GM23338 (cell line): Measurements from ENCODE around the gene ARRB1. TPM values are rescaled to one million over a fixed set of nuclear protein-coding genes. Genes with fewer than 3 reads are reported as not detected.

Experiments
- ATAC-seq: fragments of 200-7000 bp; cut with Tn5 transposase; 3 replicates; pipeline ENCODE4 v1.9.1; 2020
- DNase-seq: peaks from one replicate; pipeline ENCODE4 v3.0.0-alpha.2; 2015; ENCODE audit warnings: low spot score
- H2AFZ ChIP-seq: fragments of 200-600 bp; sonication (generic); 2 replicates; pipeline ENCODE4 v1.8.0; 2016; ENCODE audit warnings: antibody characterized with exemption, mild to moderate bottlenecking, moderate library complexity
- H3F3A ChIP-seq: fragments of 200-600 bp; sonication (generic); replicated peaks from 2 replicates; pipeline ENCODE4 v1.8.0; 2017; ENCODE audit warnings: antibody characterized with exemption, mixed run types, low read depth
- H3K27ac ChIP-seq: fragments of 200-600 bp; sonication (generic); 2 replicates; pipeline ENCODE4 v1.6.1; 2016; ENCODE audit warnings: low read depth
- H3K27me3 ChIP-seq: fragments of 200-600 bp; sonication (generic); 2 replicates; pipeline ENCODE4 v1.8.0; 2016; ENCODE audit warnings: mild to moderate bottlenecking, mixed run types, moderate library complexity; ENCODE audit not compliant: insufficient read depth
- H3K36me3 ChIP-seq: fragments of 200-600 bp; sonication (generic); 2 replicates; pipeline ENCODE4 v1.8.0; 2016; ENCODE audit warnings: mild to moderate bottlenecking; ENCODE audit not compliant: insufficient read depth
- H3K4me1 ChIP-seq: fragments of 200-600 bp; sonication (generic); 2 replicates; pipeline ENCODE4 v1.8.0; 2016; ENCODE audit warnings: mild to moderate bottlenecking, moderate library complexity; ENCODE audit not compliant: insufficient read depth
- H3K4me2 ChIP-seq: fragments of 200-600 bp; sonication (generic); 2 replicates; pipeline ENCODE4 v1.7.1; 2017; ENCODE audit warnings: mixed run types
- H3K4me3 ChIP-seq: fragments of 200-600 bp; sonication (generic); 2 replicates; pipeline ENCODE4 v1.6.1; 2016; ENCODE audit warnings: mixed run types
- H3K79me2 ChIP-seq: fragments of 200-600 bp; sonication (generic); replicated peaks from 2 replicates; pipeline ENCODE4 v1.8.0; 2017; ENCODE audit warnings: mild to moderate bottlenecking; ENCODE audit not compliant: insufficient read depth
- H3K9me2 ChIP-seq: fragments of 200-600 bp; sonication (generic); 2 replicates; pipeline ENCODE4 v1.8.0; 2017; ENCODE audit not compliant: insufficient read depth
- H4K20me1 ChIP-seq: fragments of 200-600 bp; sonication (generic); replicated peaks from 2 replicates; pipeline ENCODE4 v1.8.0; 2017; ENCODE audit warnings: mild to moderate bottlenecking; ENCODE audit not compliant: insufficient read depth
- H3K27ac Mint-ChIP-seq: 2 replicates; pipeline ENCODE4 v1.8.0; 2020; ENCODE audit warnings: inconsistent platforms, mild to moderate bottlenecking, moderate library complexity, mixed read lengths
- H3K27me3 Mint-ChIP-seq: 3 replicates; pipeline ENCODE4 v1.8.0; 2022; ENCODE audit warnings: low read depth, mild to moderate bottlenecking, moderate library complexity, mixed read lengths, inconsistent platforms; ENCODE audit not compliant: insufficient read depth, poor library complexity
- H3K36me3 Mint-ChIP-seq: 3 replicates; pipeline ENCODE4 v1.8.0; 2021; ENCODE audit warnings: low read depth, mild to moderate bottlenecking, inconsistent platforms, moderate library complexity, mixed read lengths
- H3K4me1 Mint-ChIP-seq: 3 replicates; pipeline ENCODE4 v1.8.0; 2020; ENCODE audit warnings: mild to moderate bottlenecking, inconsistent platforms, mixed read lengths
- H3K4me3 Mint-ChIP-seq: 3 replicates; pipeline ENCODE4 v1.8.0; 2021; ENCODE audit warnings: moderate library complexity, mild to moderate bottlenecking, inconsistent platforms, mixed read lengths
- H3K9me3 Mint-ChIP-seq: 3 replicates; pipeline ENCODE4 v1.8.0; 2020; ENCODE audit warnings: moderate library complexity, mild to moderate bottlenecking, inconsistent platforms, mixed read lengths
- CREB1 ChIP-seq: fragments of 250-450 bp; sonication (Bioruptor Pico); IDR thresholded peaks from 2 replicates; pipeline ENCODE4 v1.5.0; 2020; ENCODE audit warnings: low read depth, mild to moderate bottlenecking, moderate library complexity
- ETS1 ChIP-seq: IDR thresholded peaks from 2 replicates; pipeline ENCODE4 v1.6.1; 2016; ENCODE audit warnings: antibody characterized with exemption
- EZH2 ChIP-seq: fragments of 200-600 bp; sonication (generic); IDR thresholded peaks from one replicate; pipeline ENCODE4 v1.8.0; 2017; ENCODE audit warnings: antibody characterized with exemption, mild to moderate bottlenecking, low read depth; ENCODE audit not compliant: unreplicated experiment
- EZH2phosphoT487 ChIP-seq: fragments of 200-600 bp; sonication (generic); IDR thresholded peaks from one replicate; pipeline ENCODE4 v1.8.1; 2018; ENCODE audit warnings: antibody characterized with exemption; ENCODE audit not compliant: unreplicated experiment
- JUNB ChIP-seq: IDR thresholded peaks from one replicate; pipeline ENCODE4 v1.6.1; 2016; ENCODE audit warnings: antibody characterized with exemption; ENCODE audit not compliant: unreplicated experiment
- NANOG ChIP-seq: IDR thresholded peaks from 2 replicates; pipeline ENCODE4 v1.6.1; 2016; ENCODE audit warnings: antibody characterized with exemption, borderline replicate concordance
- POLR2AphosphoS5 ChIP-seq: IDR thresholded peaks from 2 replicates; pipeline ENCODE4 v1.6.1; 2016; ENCODE audit warnings: antibody characterized with exemption, low read depth
- REST ChIP-seq: IDR thresholded peaks from one replicate; pipeline ENCODE4 v1.6.1; 2018; ENCODE audit warnings: antibody characterized with exemption; ENCODE audit not compliant: unreplicated experiment
- STAT1 ChIP-seq: IDR thresholded peaks from one replicate; pipeline ENCODE4 v1.6.1; 2016; ENCODE audit warnings: antibody characterized with exemption; ENCODE audit not compliant: unreplicated experiment
- ZNF114 ChIP-seq: fragments of 250-450 bp; sonication (Bioruptor Pico); IDR thresholded peaks from 2 replicates; pipeline ENCODE4 v1.5.0; 2020; ENCODE audit warnings: mild to moderate bottlenecking, moderate library complexity
- ZNF331 ChIP-seq: fragments of 250-450 bp; sonication (Bioruptor Pico); IDR thresholded peaks from 2 replicates; pipeline ENCODE4 v1.5.0; 2020; ENCODE audit warnings: low read depth, mild to moderate bottlenecking, moderate library complexity
- ZNF462 ChIP-seq: fragments of 250-450 bp; sonication (Bioruptor Pico); IDR thresholded peaks from 2 replicates; pipeline ENCODE4 v1.5.0; 2020; ENCODE audit warnings: mild to moderate bottlenecking, moderate library complexity
- polyA plus RNA-seq: library from polyadenylated mRNA; unstranded; fragments of >200 nt; fragmentation: Nextera tagmentation; extraction: Ambion mirVana; gene quantifications from 2 replicates; pipeline ENCODE4 v1.2.1, GENCODE V29; 2016
- total RNA-seq: library from RNA; depleted of rRNA; stranded (reverse); fragments of >200 nt; shearing (Covaris generic); gene quantifications from 2 replicates; pipeline ENCODE4 v1.2.3, GENCODE V29; 2014
- TF ChIP-seq, protein P1 (sequence below), 2 experiments: fragments of 200-600 bp in 1 of 2; sonication (generic) in 1 of 2; conservative IDR thresholded peaks; 2 replicates each; pipeline versions ENCODE4 v1.5.1 to v1.6.1; 2016 to 2017; ENCODE audit warnings: antibody characterized with exemption in 2 of 2, low read depth in 2 of 2, mild to moderate bottlenecking in 2 of 2, moderate library complexity in 1 of 2

The ARRB1 gene
- total and polyA plus RNA-seq, 2 experiments from 2014 or later, result 6.3 to 11.1 TPM

DNA sequence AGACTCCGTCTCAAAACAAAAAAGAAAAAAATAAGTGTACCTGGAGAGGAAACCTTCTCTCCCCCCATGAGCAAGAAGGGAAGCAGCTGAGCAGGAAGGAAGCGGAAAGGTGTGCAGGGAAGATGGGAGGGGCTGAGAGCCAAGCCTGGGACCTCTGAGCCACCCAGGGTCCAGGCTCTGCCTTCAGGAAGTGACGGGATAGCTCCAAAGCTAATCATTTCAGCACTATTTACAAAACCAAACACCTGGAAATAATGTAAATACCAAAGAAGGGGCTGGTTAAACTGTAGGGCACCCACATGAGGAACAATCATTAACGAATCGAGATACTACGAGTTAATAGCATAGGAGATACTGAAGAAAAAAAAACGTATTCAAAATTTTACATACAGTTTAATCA, 27.9 kb downstream of the ARRB1 start:
- H4K20me1 ChIP-seq, result no peaks in the 10 kb centered on the region
- peak; percentile 15; the same call in 1 of the 3 replicates for ATAC-seq
- H3K4me3 ChIP-seq, result no peak overlapping the region
- Mint-ChIP-seq H3K9me3 (no peaks in the 10 kb centered on the region; the same call in 2 of the 3 replicates), H3K4me3 (peak overlapping the region; percentile 3; the same call in 1 of the 3 replicates), H3K27me3 (peaks cover 17% of the 10 kb centered on the region), H3K27ac (peak overlapping the region; percentile 92; the same call in 1 of the 2 replicates), H3K36me3 (peaks cover 44% of the 10 kb centered on the region), H3K4me1 (peaks cover 75% of the 10 kb centered on the region)
- no peak for TF ChIP-seq REST
- TF ChIP-seq POLR2AphosphoS5, result no peak
- no peak for TF ChIP-seq EZH2phosphoT487
- no peak for TF ChIP-seq CREB1 (CRISPR knock-in tag)
- TF ChIP-seq, protein P1, sequence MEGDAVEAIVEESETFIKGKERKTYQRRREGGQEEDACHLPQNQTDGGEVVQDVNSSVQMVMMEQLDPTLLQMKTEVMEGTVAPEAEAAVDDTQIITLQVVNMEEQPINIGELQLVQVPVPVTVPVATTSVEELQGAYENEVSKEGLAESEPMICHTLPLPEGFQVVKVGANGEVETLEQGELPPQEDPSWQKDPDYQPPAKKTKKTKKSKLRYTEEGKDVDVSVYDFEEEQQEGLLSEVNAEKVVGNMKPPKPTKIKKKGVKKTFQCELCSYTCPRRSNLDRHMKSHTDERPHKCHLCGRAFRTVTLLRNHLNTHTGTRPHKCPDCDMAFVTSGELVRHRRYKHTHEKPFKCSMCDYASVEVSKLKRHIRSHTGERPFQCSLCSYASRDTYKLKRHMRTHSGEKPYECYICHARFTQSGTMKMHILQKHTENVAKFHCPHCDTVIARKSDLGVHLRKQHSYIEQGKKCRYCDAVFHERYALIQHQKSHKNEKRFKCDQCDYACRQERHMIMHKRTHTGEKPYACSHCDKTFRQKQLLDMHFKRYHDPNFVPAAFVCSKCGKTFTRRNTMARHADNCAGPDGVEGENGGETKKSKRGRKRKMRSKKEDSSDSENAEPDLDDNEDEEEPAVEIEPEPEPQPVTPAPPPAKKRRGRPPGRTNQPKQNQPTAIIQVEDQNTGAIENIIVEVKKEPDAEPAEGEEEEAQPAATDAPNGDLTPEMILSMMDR (conservative IDR thresholded peaks at IDR 0.05; ENCODE audit: low read depth in 2 of 2), result no peak
- no peak for TF ChIP-seq ETS1
- TF ChIP-seq ZNF114 (CRISPR knock-in tag), result no peak
- no peak for TF ChIP-seq EZH2
- TF ChIP-seq ZNF462 (CRISPR knock-in tag), result no peak
- no peak for TF ChIP-seq JUNB
- no peak for TF ChIP-seq NANOG
- TF ChIP-seq ZNF331 (CRISPR knock-in tag), result no peak
- no peak for TF ChIP-seq STAT1
- 0 out of 2 replicates have a peak overlapping the region, but pooled peaks have one; percentile 2 for H3K4me2 ChIP-seq
- no peaks in the 10 kb centered on the region for H3K36me3 ChIP-seq
- no peaks in the 10 kb centered on the region for H3F3A ChIP-seq
- H3K79me2 ChIP-seq, result no peaks in the 10 kb centered on the region
- no peak overlapping the region for H2AFZ ChIP-seq
- no peak for DNase-seq
- H3K27me3 ChIP-seq, result no peaks in the 10 kb centered on the region
- no peaks in the 10 kb centered on the region for H3K9me2 ChIP-seq
- peaks cover 12% of the 10 kb centered on the region; the same call in 1 of the 2 replicates for H3K4me1 ChIP-seq
- no peak overlapping the region; the same call in 1 of the 2 replicates for H3K27ac ChIP-seq
